A549 (cell line): ENCODE results near the gene RNF5.

Experiments
- CTCF ChIP-seq: fragments of >200 bp; sonication (Bioruptor Twin); formaldehyde crosslinking; IDR thresholded peaks from 3 replicates; pipeline ENCODE4 v1.5.1; 2016
- EP300 ChIP-seq, 2 experiments: fragments of >200 bp; sonication (Bioruptor Twin); formaldehyde crosslinking; IDR thresholded peaks; 2 replicates in 1 of 2; 3 replicates in 1 of 2; pipeline ENCODE4 v1.6.1; 2016 to 2017
- ESRRA ChIP-seq: fragments of 150-350 bp; IDR thresholded peaks from 2 replicates; pipeline ENCODE4 v1.6.1; 2014; ENCODE audit warnings: mild to moderate bottlenecking, low read length, borderline replicate concordance
- MAX ChIP-seq: IDR thresholded peaks from 2 replicates; pipeline ENCODE4 v1.6.1; 2012
- MAZ ChIP-seq: fragments of 150-350 bp; IDR thresholded peaks from 2 replicates; pipeline ENCODE4 v1.6.1; 2014; ENCODE audit warnings: antibody characterized with exemption, low read depth, low read length, borderline replicate concordance
- POLR2A ChIP-seq: IDR thresholded peaks from 2 replicates; pipeline ENCODE4 v1.6.1; 2012; ENCODE audit warnings: mild to moderate bottlenecking, low read length
- SMC3 ChIP-seq: fragments of >200 bp; sonication (Bioruptor Twin); formaldehyde crosslinking; IDR thresholded peaks from 3 replicates; pipeline ENCODE4 v1.6.1; 2018; ENCODE audit warnings: inconsistent platforms

- TF ChIP-seq MAZ (no peak), POLR2A (no peak), MAX (no peak), CTCF (no peak), ESRRA (no peak), EP300 (IDR thresholded peaks at IDR 0.05) (no peak), SMC3 (no peak)
Measured at GRCh38 chr6:32147401-32148132, 30.6 kb upstream of the RNF5 start.
